K562 (cell line): Measurements from ENCODE around the gene SHTN1.

Source experiments
- BRD9 ChIP-seq: fragments of 450-650 bp; IDR thresholded peaks from 2 replicates; pipeline ENCODE4 v1.6.1; 2018; ENCODE audit warnings: low read depth; ENCODE audit not compliant: partially characterized antibody
- CHD2 ChIP-seq: IDR thresholded peaks from 2 replicates; pipeline ENCODE4 v1.6.1; 2011; ENCODE audit warnings: low read depth, low read length
- CTCF ChIP-seq, 3 experiments: IDR thresholded peaks in 2 of 3; conservative IDR thresholded peaks in 1 of 3; 2 replicates each; pipeline ENCODE4 v1.5.1; 2011 to 2012; ENCODE audit warnings: low read length in 3 of 3, mild to moderate bottlenecking in 3 of 3, control low read depth in 2 of 3, improper control_type of control experiment in 1 of 3, inconsistent platforms in 1 of 3, low read depth in 1 of 3, mixed read lengths in 1 of 3, moderate library complexity in 1 of 3; ENCODE audit not compliant: insufficient read depth in 2 of 3
- DPF2 ChIP-seq: fragments of 450-650 bp; IDR thresholded peaks from 2 replicates; pipeline ENCODE4 v1.6.1; 2016
- EZH2 ChIP-seq: IDR thresholded peaks from 2 replicates; pipeline ENCODE4 v1.6.1; 2012; ENCODE audit warnings: low read depth, mild to moderate bottlenecking, inconsistent platforms, low read length, borderline replicate concordance
- FOS ChIP-seq: IDR thresholded peaks from 3 replicates; pipeline ENCODE4 v1.6.1; 2011; ENCODE audit not compliant: insufficient read length; ENCODE audit errors: extremely low read depth
- GATAD2A ChIP-seq: fragments of 450-650 bp; IDR thresholded peaks from 2 replicates; pipeline ENCODE4 v1.6.1; 2017
- NFIC ChIP-seq: fragments of 450-650 bp; IDR thresholded peaks from 2 replicates; pipeline ENCODE4 v1.6.1; 2017; ENCODE audit warnings: mild to moderate bottlenecking, inconsistent platforms
- POLR2A ChIP-seq: fragments of 450-650 bp; conservative IDR thresholded peaks from 2 replicates; pipeline ENCODE4 v1.6.1; 2016
- SMC3 ChIP-seq: conservative IDR thresholded peaks from 2 replicates; pipeline ENCODE4 v1.6.1; 2011; ENCODE audit warnings: low read depth, low read length, improper control_type of control experiment; ENCODE audit not compliant: insufficient read depth
- ZNF121 ChIP-seq: sonication (generic); formaldehyde crosslinking; conservative IDR thresholded peaks from 2 replicates; pipeline ENCODE4 v1.8.0; 2022; ENCODE audit warnings: missing genetic modification reagents
- ZNF644 ChIP-seq: fragments of 200-800 bp; sonication (Bioruptor generic); IDR thresholded peaks from 2 replicates; pipeline ENCODE4 v1.6.1; 2016; ENCODE audit warnings: low read depth, missing genetic modification characterization, missing compliant biosample characterization
- TF ChIP-seq, protein P1 (sequence below), 2 experiments: IDR thresholded peaks; 2 replicates each; pipeline ENCODE4 v1.6.1; 2012; ENCODE audit warnings: improper control_type of control experiment in 2 of 2, low read depth in 2 of 2, low read length in 2 of 2, borderline replicate concordance in 1 of 2

DNA sequence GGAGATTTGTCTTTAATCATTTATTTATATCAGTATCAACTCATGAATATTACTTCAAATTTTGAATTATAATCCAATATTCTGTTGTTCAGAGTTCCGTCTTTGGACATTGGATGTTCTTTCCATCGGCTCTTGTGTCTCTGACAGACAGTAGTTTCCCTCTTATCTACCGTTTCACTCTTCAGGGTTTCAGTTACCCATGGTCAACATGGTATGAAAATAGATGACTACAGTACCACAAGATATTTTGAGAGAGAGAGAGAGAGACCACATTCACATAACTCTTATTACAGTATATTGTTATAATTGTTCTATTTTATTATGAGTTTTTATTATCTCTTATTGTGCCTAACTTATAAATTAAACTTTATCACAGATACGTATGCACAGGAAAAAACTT, 6.8 kb downstream of the SHTN1 start:
- TF ChIP-seq FOS: no peak
- no peak for TF ChIP-seq EZH2
- TF ChIP-seq, protein P1, sequence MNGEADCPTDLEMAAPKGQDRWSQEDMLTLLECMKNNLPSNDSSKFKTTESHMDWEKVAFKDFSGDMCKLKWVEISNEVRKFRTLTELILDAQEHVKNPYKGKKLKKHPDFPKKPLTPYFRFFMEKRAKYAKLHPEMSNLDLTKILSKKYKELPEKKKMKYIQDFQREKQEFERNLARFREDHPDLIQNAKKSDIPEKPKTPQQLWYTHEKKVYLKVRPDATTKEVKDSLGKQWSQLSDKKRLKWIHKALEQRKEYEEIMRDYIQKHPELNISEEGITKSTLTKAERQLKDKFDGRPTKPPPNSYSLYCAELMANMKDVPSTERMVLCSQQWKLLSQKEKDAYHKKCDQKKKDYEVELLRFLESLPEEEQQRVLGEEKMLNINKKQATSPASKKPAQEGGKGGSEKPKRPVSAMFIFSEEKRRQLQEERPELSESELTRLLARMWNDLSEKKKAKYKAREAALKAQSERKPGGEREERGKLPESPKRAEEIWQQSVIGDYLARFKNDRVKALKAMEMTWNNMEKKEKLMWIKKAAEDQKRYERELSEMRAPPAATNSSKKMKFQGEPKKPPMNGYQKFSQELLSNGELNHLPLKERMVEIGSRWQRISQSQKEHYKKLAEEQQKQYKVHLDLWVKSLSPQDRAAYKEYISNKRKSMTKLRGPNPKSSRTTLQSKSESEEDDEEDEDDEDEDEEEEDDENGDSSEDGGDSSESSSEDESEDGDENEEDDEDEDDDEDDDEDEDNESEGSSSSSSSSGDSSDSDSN (IDR thresholded peaks at IDR 0.05; ENCODE audit: borderline replicate concordance in 1 of 2, low read depth in 2 of 2, low read length in 2 of 2): no peak
- no peak for TF ChIP-seq SMC3
- TF ChIP-seq CTCF (IDR thresholded peaks at IDR 0.05 in 2 of 3, conservative IDR thresholded peaks at IDR 0.05 in 1 of 3; ENCODE audit: insufficient read depth in 2 of 3, low read depth in 1 of 3, low read length in 3 of 3): no peak
- no peak for TF ChIP-seq NFIC
- TF ChIP-seq BRD9: no peak
- TF ChIP-seq DPF2: no peak
- TF ChIP-seq POLR2A: no peak
- no peak for TF ChIP-seq CHD2
- no peak for TF ChIP-seq ZNF644 (tag)
- TF ChIP-seq ZNF121 (CRISPR knock-in tag): no peak
- no peak for TF ChIP-seq GATAD2A
